Trophoblast cell (in vitro differentiated cells and primary cell): ENCODE data around the gene TNFAIP8L1.

Experiments used
- DNase-seq, 2 donors: peaks; one replicate each; pipeline ENCODE4 v3.0.0-alpha.2; 2016
- H2AFZ ChIP-seq: 2 replicates; pipeline ENCODE4 v1.6.1; 2013; ENCODE audit warnings: low read length, moderate library complexity, mild to moderate bottlenecking; ENCODE audit not compliant: insufficient read depth, poor library complexity
- H2AK5ac ChIP-seq: 2 replicates; pipeline ENCODE4 v1.6.1; 2013; ENCODE audit warnings: mild to moderate bottlenecking, low read length
- H2BK120ac ChIP-seq: 2 replicates; pipeline ENCODE4 v1.6.1; 2013; ENCODE audit warnings: low read length, mild to moderate bottlenecking, moderate library complexity; ENCODE audit not compliant: insufficient read depth, poor library complexity
- H2BK12ac ChIP-seq: 2 replicates; pipeline ENCODE4 v1.6.1; 2013; ENCODE audit warnings: mild to moderate bottlenecking, low read length, moderate library complexity
- H2BK5ac ChIP-seq: 2 replicates; pipeline ENCODE4 v1.6.1; 2013; ENCODE audit warnings: low read length, low read depth, moderate library complexity, mild to moderate bottlenecking; ENCODE audit not compliant: poor library complexity
- H3K14ac ChIP-seq: 2 replicates; pipeline ENCODE4 v1.6.1; 2013; ENCODE audit warnings: mild to moderate bottlenecking, low read length
- H3K18ac ChIP-seq: 2 replicates; pipeline ENCODE4 v1.6.1; 2013; ENCODE audit warnings: mild to moderate bottlenecking, low read length
- H3K23ac ChIP-seq: 2 replicates; pipeline ENCODE4 v1.6.1; 2013; ENCODE audit warnings: low read length
- H3K27ac ChIP-seq: 2 replicates; pipeline ENCODE4 v1.5.1; 2013; ENCODE audit warnings: low read depth, mild to moderate bottlenecking, inconsistent platforms, low read length, moderate library complexity
- H3K27me3 ChIP-seq: 2 replicates; pipeline ENCODE4 v1.6.1; 2013; ENCODE audit warnings: inconsistent platforms, mild to moderate bottlenecking, low read length, moderate library complexity; ENCODE audit not compliant: insufficient read depth
- H3K36me3 ChIP-seq, 2 experiments: 1 replicate in 1 of 2; 2 replicates in 1 of 2; pipeline ENCODE4 v1.6.1; 2013; ENCODE audit warnings: low read length in 2 of 2, mild to moderate bottlenecking in 2 of 2, moderate library complexity in 1 of 2; ENCODE audit not compliant: insufficient read depth in 2 of 2, control insufficient read depth in 1 of 2
- H3K4ac ChIP-seq: 2 replicates; pipeline ENCODE4 v1.6.1; 2013; ENCODE audit warnings: low read depth, mild to moderate bottlenecking, low read length, moderate library complexity
- H3K4me1 ChIP-seq, 2 experiments: 1 replicate in 1 of 2; 2 replicates in 1 of 2; pipeline ENCODE4 v1.6.1; 2013; ENCODE audit warnings: low read length in 2 of 2, mild to moderate bottlenecking in 2 of 2, moderate library complexity in 1 of 2; ENCODE audit not compliant: insufficient read depth in 2 of 2, control insufficient read depth in 1 of 2
- H3K4me2 ChIP-seq: 2 replicates; pipeline ENCODE4 v1.6.1; 2013; ENCODE audit warnings: inconsistent platforms, mild to moderate bottlenecking, low read length, moderate library complexity
- H3K4me3 ChIP-seq: 2 replicates; pipeline ENCODE4 v1.5.1; 2013; ENCODE audit warnings: mild to moderate bottlenecking, low read depth, low read length, inconsistent platforms
- H3K79me1 ChIP-seq: one replicate; pipeline ENCODE4 v1.6.1; 2013; ENCODE audit warnings: low read length
- H3K79me2 ChIP-seq: 2 replicates; pipeline ENCODE4 v1.6.1; 2013; ENCODE audit warnings: low read length, mild to moderate bottlenecking; ENCODE audit not compliant: control insufficient read depth, insufficient read depth, poor library complexity
- H3K9ac ChIP-seq: 2 replicates; pipeline ENCODE4 v1.6.1; 2013; ENCODE audit warnings: mild to moderate bottlenecking, low read length
- H3K9me3 ChIP-seq: 2 replicates; pipeline ENCODE4 v1.6.1; 2013; ENCODE audit warnings: low read depth, mild to moderate bottlenecking, control low read depth, inconsistent platforms, low read length; ENCODE audit not compliant: insufficient read depth
- H4K12ac ChIP-seq: 2 replicates; pipeline ENCODE4 v1.6.1; 2013; ENCODE audit warnings: low read depth, mild to moderate bottlenecking, low read length, moderate library complexity
- H4K8ac ChIP-seq: 2 replicates; pipeline ENCODE4 v1.6.1; 2013; ENCODE audit warnings: low read depth, mild to moderate bottlenecking, low read length, moderate library complexity
- H4K91ac ChIP-seq: one replicate; pipeline ENCODE4 v1.6.1; 2013; ENCODE audit warnings: low read depth, mild to moderate bottlenecking, low read length, moderate library complexity
- WGBS: extraction: QIAGEN DNeasy Blood & Tissue Kit; methylation state at CpG from one replicate; pipeline ENCODE4 v1.1.7; 2013; ENCODE audit warnings: missing lambda C conversion rate; ENCODE audit not compliant: insufficient read length, insufficient coverage; ENCODE audit errors: extremely low coverage; 5-methylcytosine and 5-hydroxymethylcytosine counted together

TNFAIP8L1 gene

GRCh38 chr19:4639531-4640246 is 373 bp downstream of the TNFAIP8L1 start:
- H2BK12ac ChIP-seq: peak overlapping the region; percentile 46
- no CpG with 5 or more reads among the region's 39 CpGs for WGBS
- peak overlapping the region; percentile 13 for H2BK5ac ChIP-seq
- H4K91ac ChIP-seq: peak overlapping the region; percentile 50
- H2BK120ac ChIP-seq: peak overlapping the region; percentile 34
- peaks cover 10 to 11% of the 10 kb centered on the region in 2 experiments for H3K4me1 ChIP-seq
- H3K4me3 ChIP-seq: peak overlapping the region; percentile 71
- H3K14ac ChIP-seq: peak overlapping the region; percentile 41
- H3K18ac ChIP-seq: peak overlapping the region; percentile 12
- peaks cover 10% of the 10 kb centered on the region for H3K79me1 ChIP-seq
- no peaks in the 10 kb centered on the region for H3K27me3 ChIP-seq
- no peak overlapping the region for H3K27ac ChIP-seq
- H3K4ac ChIP-seq: peak overlapping the region; percentile 47
- no peaks in the 10 kb centered on the region for H3K36me3 ChIP-seq
- H4K12ac ChIP-seq: no peak overlapping the region
- peak overlapping the region; percentile 20 for H3K9ac ChIP-seq
- peak overlapping the region; percentile 23 for H4K8ac ChIP-seq
- H3K9me3 ChIP-seq: no peaks in the 10 kb centered on the region
- peak overlapping the region; percentile 73 for H3K4me2 ChIP-seq
- no peak overlapping the region for H3K23ac ChIP-seq
- peak overlapping the region; percentile 48 for H2AFZ ChIP-seq
- DNase-seq: peak in 1 of 2 donors; percentile 23
- peaks cover 5% of the 10 kb centered on the region for H3K79me2 ChIP-seq
- peak overlapping the region; percentile 76 for H2AK5ac ChIP-seq

GRCh38 chr19:4640247-4641000 is 1.1 kb downstream of the TNFAIP8L1 start:
- Histone ChIP-seq H3K79me1 (peaks cover 10% of the 10 kb centered on the region), H4K8ac (no peak overlapping the region), H2BK5ac (no peak overlapping the region), H3K23ac (no peak overlapping the region), H3K9me3 (no peaks in the 10 kb centered on the region), H2BK12ac (no peak overlapping the region), H3K14ac (no peak overlapping the region), H3K4me2 (peak overlapping the region; percentile 73), H4K91ac (no peak overlapping the region), H3K9ac (no peak overlapping the region), H2BK120ac (no peak overlapping the region), H3K36me3 (no peaks in the 10 kb centered on the region), H3K4me3 (no peak overlapping the region), H3K27me3 (no peaks in the 10 kb centered on the region), H2AK5ac (peak overlapping the region; percentile 76), H3K27ac (no peak overlapping the region), H3K4me1 (peaks cover 10 to 11% of the 10 kb centered on the region in 2 experiments), H3K79me2 (peaks cover 5% of the 10 kb centered on the region), H4K12ac (no peak overlapping the region), H3K4ac (no peak overlapping the region), H3K18ac (peak overlapping the region; percentile 12), H2AFZ (no peak overlapping the region)
- no CpG with 5 or more reads among the region's 17 CpGs for WGBS
- DNase-seq: peak; percentile 22 to 27

- no peaks in the 10 kb centered on the region for H3K36me3 ChIP-seq
These were observed 1.8 kb downstream of the TNFAIP8L1 start for GRCh38 chr19:4641132-4641531.

GRCh38 chr19:4642625-4643024 is 3.3 kb downstream of the TNFAIP8L1 start:
- Histone ChIP-seq H4K12ac (no peak overlapping the region), H3K9ac (no peak overlapping the region), H3K4ac (no peak overlapping the region), H3K4me1 (peaks cover 5 to 8% of the 10 kb centered on the region in 2 experiments), H3K9me3 (no peaks in the 10 kb centered on the region), H2AFZ (no peak overlapping the region), H3K18ac (no peak overlapping the region), H3K14ac (no peak overlapping the region), H3K27ac (no peak overlapping the region), H2BK120ac (no peak overlapping the region), H3K27me3 (no peaks in the 10 kb centered on the region), H3K4me3 (no peak overlapping the region), H3K79me1 (no peaks in the 10 kb centered on the region), H2BK12ac (no peak overlapping the region), H3K79me2 (peaks cover 4% of the 10 kb centered on the region), H3K23ac (no peak overlapping the region), H3K36me3 (no peaks in the 10 kb centered on the region), H4K91ac (no peak overlapping the region), H4K8ac (no peak overlapping the region), H2AK5ac (no peak overlapping the region), H2BK5ac (no peak overlapping the region), H3K4me2 (no peak overlapping the region)
- no peak for DNase-seq
- no CpG with 5 or more reads among the region's 6 CpGs for WGBS

More at GRCh38 chr19:4641132-4641531, 1.8 kb downstream of the TNFAIP8L1 start:
- peaks cover 4% of the 10 kb centered on the region for H3K79me2 ChIP-seq
- H3K4me3 ChIP-seq: no peak overlapping the region
- no peak overlapping the region for H2BK120ac ChIP-seq
- no peak overlapping the region for H3K14ac ChIP-seq
- no peaks in the 10 kb centered on the region for H3K27me3 ChIP-seq
- no peak overlapping the region for H3K27ac ChIP-seq
- H3K9me3 ChIP-seq: no peaks in the 10 kb centered on the region
- H2BK5ac ChIP-seq: no peak overlapping the region
- no peak overlapping the region for H2BK12ac ChIP-seq
- no peak overlapping the region for H3K4ac ChIP-seq
- no peak overlapping the region for H3K23ac ChIP-seq
- H2AK5ac ChIP-seq: no peak overlapping the region
- no peak overlapping the region for H3K9ac ChIP-seq
- H3K79me1 ChIP-seq: peaks cover 5% of the 10 kb centered on the region
- peak; percentile 37 to 76 for DNase-seq
- no peak overlapping the region for H2AFZ ChIP-seq
- H4K91ac ChIP-seq: no peak overlapping the region
- WGBS: no CpG with 5 or more reads among the region's 14 CpGs
- H3K18ac ChIP-seq: peak overlapping the region; percentile 5
- peaks cover 5 to 6% of the 10 kb centered on the region in 2 experiments for H3K4me1 ChIP-seq
- no peak overlapping the region for H4K12ac ChIP-seq
- no peak overlapping the region for H4K8ac ChIP-seq
- no peak overlapping the region for H3K4me2 ChIP-seq
